IPS DF 4.7 (cell line): ENCODE measurements around the gene PML.

ENCODE experiments used
- DNase-seq: peaks from one replicate; pipeline ENCODE4 v3.0.0-alpha.2; 2013; ENCODE audit warnings: low spot score; ENCODE audit errors: extremely low read depth

PML gene

GRCh38 chr15:73994413-73994883 lies at the start of gene PML:
PML (plus strand) TSS chr15:73994716; CDS start chr15:73994813, 97 bp downstream.
- DNase-seq: peak; percentile 76

- no peak for DNase-seq
These were observed 49.4 kb upstream of the PML start for GRCh38 chr15:73945130-73945508.

GRCh38 chr15:73946046-73946721 lies 48.3 kb upstream of the PML start:
- no peak for DNase-seq

GRCh38 chr15:73946795-73947370 lies 47.6 kb upstream of the PML start:
- no peak for DNase-seq

- DNase-seq: no peak
These were observed 46.9 kb upstream of the PML start for GRCh38 chr15:73947651-73948050.

- DNase-seq: no peak
These were observed 46.1 kb upstream of the PML start for GRCh38 chr15:73948396-73948795.

GRCh38 chr15:73948982-73949381 lies 45.5 kb upstream of the PML start:
- DNase-seq: no peak

- DNase-seq: no peak
These were observed 45.0 kb upstream of the PML start for GRCh38 chr15:73949496-73949895.

- no peak for DNase-seq
These were observed 44.1 kb upstream of the PML start for GRCh38 chr15:73950479-73950830.

- no peak for DNase-seq
These were observed 43.5 kb upstream of the PML start for GRCh38 chr15:73950831-73951561.

GRCh38 chr15:73951601-73952000 lies 42.9 kb upstream of the PML start:
- no peak for DNase-seq

- no peak for DNase-seq
These were observed 42.2 kb upstream of the PML start for GRCh38 chr15:73952171-73952912.

- DNase-seq: no peak
These were observed 41.4 kb upstream of the PML start for GRCh38 chr15:73952913-73953750.

- DNase-seq: no peak
These were observed 40.0 kb upstream of the PML start for GRCh38 chr15:73954188-73955145.

- DNase-seq: no peak
These were observed 39.2 kb upstream of the PML start for GRCh38 chr15:73955326-73955725.

- no peak for DNase-seq
These were observed 38.4 kb upstream of the PML start for GRCh38 chr15:73955861-73956742.

GRCh38 chr15:73956743-73957135 lies 37.8 kb upstream of the PML start:
- no peak for DNase-seq

- DNase-seq: no peak
These were observed 37.2 kb upstream of the PML start for GRCh38 chr15:73957276-73957675.

- no peak for DNase-seq
These were observed 36.7 kb upstream of the PML start for GRCh38 chr15:73957785-73958184.
